Prostate gland (tissue), 2 donors: ENCODE measurements around the gene GNB3. TPM values are rescaled to one million over a fixed set of nuclear protein-coding genes. Genes with fewer than 3 reads are reported as not detected.

ENCODE experiments used
- DNase-seq: peaks from one replicate; pipeline ENCODE4 v3.0.0-alpha.2; 2019; ENCODE audit warnings: low spot score
- H3K27ac ChIP-seq, 2 donors: fragments of 200-600 bp; sonication (generic); 2 replicates each; pipeline ENCODE4 v1.5.1; 2017 to 2019
- H3K27me3 ChIP-seq: fragments of 200-600 bp; sonication (generic); replicated peaks from 2 replicates; pipeline ENCODE4 v1.5.1; 2019; ENCODE audit not compliant: insufficient read depth
- H3K36me3 ChIP-seq, 2 donors: fragments of 200-600 bp; sonication (generic); 1 replicate in 1 of 2; 2 replicates in 1 of 2; pipeline versions ENCODE4 v1.5.1 to v1.8.1; 2017 to 2019
- H3K4me1 ChIP-seq: fragments of 200-600 bp; sonication (generic); replicated peaks from 2 replicates; pipeline ENCODE4 v1.5.1; 2019
- H3K4me3 ChIP-seq, 2 donors: fragments of 200-600 bp; sonication (generic); 2 replicates each; pipeline ENCODE4 v1.5.1; 2017 to 2019
- H3K9me3 ChIP-seq: fragments of 200-600 bp; sonication (generic); 2 replicates; pipeline ENCODE4 v1.5.1; 2017
- POLR2A ChIP-seq: fragments of 450-650 bp; IDR thresholded peaks from one replicate; pipeline ENCODE4 v1.6.1; 2016; ENCODE audit warnings: antibody characterized with exemption, mild to moderate bottlenecking
- POLR2AphosphoS5 ChIP-seq: sonication (generic); formaldehyde crosslinking; IDR thresholded peaks from one replicate; pipeline ENCODE4 v1.6.1; 2017; ENCODE audit warnings: antibody characterized with exemption
- WGBS: methylation state at CpG from one replicate; pipeline ENCODE4 v1.1.5; 2018; 5-methylcytosine and 5-hydroxymethylcytosine counted together
- intact Hi-C: fragments of 100-400 bp; cut with DNase I; formaldehyde crosslinking; loops from one replicate; pipeline ENCODE4 v1.14.2; 2022
- total RNA-seq, 2 donors: library from RNA; depleted of rRNA; stranded (reverse); fragments of >200 nt; gene quantifications; one replicate each; pipeline ENCODE4 v1.1.0, GENCODE V29; 2016
- TF ChIP-seq, protein P1 (sequence below), 4 experiments: fragments of 200-600 bp in 2 of 4; fragments of 450-650 bp in 2 of 4; sonication (generic) in 2 of 4; IDR thresholded peaks; 1 replicate in 3 of 4; 2 replicates in 1 of 4; pipeline ENCODE4 v1.5.1; 2016 to 2019; ENCODE audit warnings: antibody characterized with exemption in 4 of 4, mild to moderate bottlenecking in 2 of 4, moderate library complexity in 2 of 4

The GNB3 gene
- total RNA-seq, 2 donors from 2014 or later = 2.3 to 2.4 TPM

DNA sequence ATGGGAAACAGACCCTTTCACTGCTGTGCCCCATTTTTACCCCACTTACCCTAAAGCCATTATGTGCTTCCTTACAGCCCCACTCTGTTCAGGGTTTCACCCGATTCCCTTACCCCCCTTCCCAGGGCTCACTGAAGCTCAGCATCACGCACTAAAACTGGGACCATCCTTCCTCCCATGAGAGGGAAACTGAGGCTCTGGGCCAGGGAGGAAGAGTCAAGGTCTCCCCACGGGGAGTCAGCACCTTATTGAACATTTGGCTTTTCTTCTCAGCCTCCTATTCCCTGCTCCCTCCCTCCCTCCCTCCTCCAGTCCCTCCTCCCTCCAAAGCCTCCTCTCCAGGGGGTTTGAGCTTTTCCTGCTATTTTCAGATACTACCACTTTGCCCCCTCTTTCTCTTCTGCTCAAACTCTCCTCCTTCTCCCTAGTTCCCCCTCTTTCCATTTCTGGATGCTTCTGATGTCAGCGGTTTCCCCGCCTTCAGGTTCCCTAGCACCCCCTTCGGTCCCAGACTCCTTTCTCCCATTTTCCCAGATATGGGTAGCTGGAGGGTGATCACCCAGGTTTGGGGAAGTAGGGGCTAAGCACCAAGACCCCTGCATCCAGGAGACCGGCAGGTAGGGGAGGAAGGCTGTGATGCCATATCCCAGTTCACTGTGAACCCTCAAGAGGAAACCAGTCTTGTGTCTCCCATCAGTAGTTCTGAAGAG is 18.1 kb upstream of the GNB3 start:
- H3K27ac ChIP-seq = no peak overlapping the region
- H3K4me1 ChIP-seq = no peaks in the 10 kb centered on the region
- DNase-seq = no peak
- H3K27me3 ChIP-seq = no peaks in the 10 kb centered on the region
- H3K4me3 ChIP-seq = no peak overlapping the region
- H3K9me3 ChIP-seq = no peaks in the 10 kb centered on the region
- intact Hi-C loops = no loop called here
- no peaks in the 10 kb centered on the region for H3K36me3 ChIP-seq
- no peak for TF ChIP-seq POLR2A
- TF ChIP-seq, protein P1, sequence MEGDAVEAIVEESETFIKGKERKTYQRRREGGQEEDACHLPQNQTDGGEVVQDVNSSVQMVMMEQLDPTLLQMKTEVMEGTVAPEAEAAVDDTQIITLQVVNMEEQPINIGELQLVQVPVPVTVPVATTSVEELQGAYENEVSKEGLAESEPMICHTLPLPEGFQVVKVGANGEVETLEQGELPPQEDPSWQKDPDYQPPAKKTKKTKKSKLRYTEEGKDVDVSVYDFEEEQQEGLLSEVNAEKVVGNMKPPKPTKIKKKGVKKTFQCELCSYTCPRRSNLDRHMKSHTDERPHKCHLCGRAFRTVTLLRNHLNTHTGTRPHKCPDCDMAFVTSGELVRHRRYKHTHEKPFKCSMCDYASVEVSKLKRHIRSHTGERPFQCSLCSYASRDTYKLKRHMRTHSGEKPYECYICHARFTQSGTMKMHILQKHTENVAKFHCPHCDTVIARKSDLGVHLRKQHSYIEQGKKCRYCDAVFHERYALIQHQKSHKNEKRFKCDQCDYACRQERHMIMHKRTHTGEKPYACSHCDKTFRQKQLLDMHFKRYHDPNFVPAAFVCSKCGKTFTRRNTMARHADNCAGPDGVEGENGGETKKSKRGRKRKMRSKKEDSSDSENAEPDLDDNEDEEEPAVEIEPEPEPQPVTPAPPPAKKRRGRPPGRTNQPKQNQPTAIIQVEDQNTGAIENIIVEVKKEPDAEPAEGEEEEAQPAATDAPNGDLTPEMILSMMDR (IDR thresholded peaks at IDR 0.05) = no peak
- TF ChIP-seq POLR2AphosphoS5 = no peak
- WGBS = 55% methylated on average over 7 of the region's 7 CpGs

DNA sequence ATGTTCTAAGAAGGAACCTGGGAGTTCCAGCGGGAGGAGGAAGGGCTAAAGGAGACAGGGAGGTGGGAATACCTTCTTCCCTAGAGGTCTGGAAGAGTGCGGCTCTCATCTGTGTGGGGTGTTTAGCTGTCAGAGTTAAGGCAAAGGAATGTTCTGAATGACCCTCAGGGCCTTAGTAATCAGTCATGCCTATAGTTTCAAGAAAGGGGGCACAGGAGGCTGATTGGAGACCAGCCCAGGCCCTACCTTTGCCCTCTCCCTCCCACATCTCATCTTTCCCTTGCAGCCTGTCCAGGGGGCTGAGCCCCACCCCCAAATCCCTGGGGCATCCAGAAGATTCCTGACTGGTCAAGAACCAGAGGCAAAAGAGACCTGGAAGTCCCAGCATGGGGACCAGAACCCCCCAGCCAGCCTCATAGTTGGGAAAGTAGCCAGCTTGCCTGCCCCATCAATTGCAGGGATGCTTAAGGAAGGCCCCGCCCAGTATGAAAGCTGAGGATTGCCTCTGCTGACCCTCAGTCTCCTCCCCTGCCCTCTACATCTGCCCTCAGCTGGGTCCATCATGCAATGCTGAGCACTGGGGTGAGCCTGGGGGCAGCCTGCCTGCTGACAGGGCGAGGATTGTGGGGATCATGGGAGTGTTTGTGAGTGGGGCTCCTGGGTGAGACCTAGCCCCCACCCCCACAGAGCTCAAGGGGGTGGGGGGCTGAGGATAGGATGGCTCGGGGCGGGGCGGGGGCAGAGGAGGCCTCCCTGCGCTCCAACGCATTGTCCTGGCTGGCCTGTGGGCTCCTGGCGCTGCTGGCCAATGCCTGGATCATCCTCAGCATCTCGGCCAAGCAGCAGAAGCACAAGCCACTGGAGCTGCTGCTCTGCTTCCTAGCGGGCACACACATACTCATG is 17.3 kb upstream of the GNB3 start:
- intact Hi-C loops = no loop called here
- H3K4me3 ChIP-seq = no peak overlapping the region
- no peak overlapping the region for H3K27ac ChIP-seq
- no peaks in the 10 kb centered on the region for H3K27me3 ChIP-seq
- H3K9me3 ChIP-seq = no peaks in the 10 kb centered on the region
- no peak for TF ChIP-seq POLR2A
- no peak for TF ChIP-seq POLR2AphosphoS5
- TF ChIP-seq, protein P1 (IDR thresholded peaks at IDR 0.05) = no peak
- 78% methylated on average over 11 of the region's 12 CpGs for WGBS
- DNase-seq = no peak
- no peaks in the 10 kb centered on the region for H3K4me1 ChIP-seq
- no peaks in the 10 kb centered on the region for H3K36me3 ChIP-seq

DNA sequence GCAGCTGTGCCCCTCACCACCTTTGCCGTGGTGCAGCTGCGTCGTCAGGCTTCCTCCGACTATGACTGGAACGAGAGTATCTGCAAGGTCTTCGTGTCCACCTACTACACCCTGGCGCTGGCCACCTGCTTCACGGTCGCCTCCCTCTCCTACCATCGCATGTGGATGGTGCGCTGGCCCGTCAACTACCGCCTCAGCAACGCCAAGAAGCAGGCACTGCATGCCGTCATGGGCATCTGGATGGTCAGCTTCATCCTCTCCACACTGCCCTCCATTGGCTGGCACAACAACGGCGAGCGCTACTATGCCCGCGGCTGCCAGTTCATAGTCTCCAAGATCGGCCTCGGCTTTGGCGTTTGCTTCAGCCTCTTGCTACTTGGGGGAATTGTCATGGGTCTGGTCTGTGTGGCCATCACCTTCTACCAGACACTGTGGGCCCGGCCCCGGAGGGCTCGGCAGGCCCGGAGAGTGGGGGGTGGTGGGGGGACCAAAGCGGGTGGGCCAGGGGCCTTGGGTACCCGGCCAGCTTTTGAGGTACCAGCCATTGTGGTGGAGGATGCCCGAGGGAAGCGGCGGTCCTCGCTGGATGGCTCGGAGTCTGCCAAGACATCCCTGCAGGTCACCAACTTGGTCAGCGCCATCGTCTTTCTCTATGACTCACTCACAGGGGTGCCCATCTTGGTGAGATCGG is 16.5 kb upstream of the GNB3 start:
- 83% methylated on average over 37 of the region's 37 CpGs for WGBS
- Histone ChIP-seq H3K27me3 (no peaks in the 10 kb centered on the region), H3K36me3 (no peaks in the 10 kb centered on the region), H3K9me3 (no peaks in the 10 kb centered on the region), H3K4me1 (no peaks in the 10 kb centered on the region), H3K4me3 (no peak overlapping the region), H3K27ac (no peak overlapping the region)
- TF ChIP-seq, protein P1 (IDR thresholded peaks at IDR 0.05) = no peak
- TF ChIP-seq POLR2A (no peak), POLR2AphosphoS5 (no peak)
- no peak for DNase-seq
- intact Hi-C loops = no loop called here

DNA sequence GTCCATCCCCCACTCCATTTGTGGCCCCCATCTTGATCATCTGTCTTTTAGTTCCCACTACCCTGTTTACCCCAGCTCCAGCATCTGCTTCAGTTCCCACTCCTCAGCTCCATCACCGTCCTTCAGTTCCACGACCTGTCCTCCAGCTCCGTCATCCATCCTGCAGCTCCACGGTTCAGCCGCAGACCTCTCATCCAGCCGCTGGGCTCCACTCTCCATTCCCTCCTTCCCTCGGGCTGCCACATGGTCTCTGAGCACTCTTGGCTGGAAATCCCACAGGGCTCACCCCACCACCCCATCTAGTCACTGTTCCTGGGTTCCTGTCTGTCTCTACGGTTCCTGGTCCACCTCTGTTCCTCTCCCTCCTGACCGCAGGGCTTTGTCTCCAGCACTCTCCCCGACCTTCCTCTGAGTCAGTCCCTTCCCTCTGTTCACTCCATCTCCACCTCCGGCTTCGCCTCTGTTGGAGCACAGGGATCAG is 15.8 kb upstream of the GNB3 start:
- intact Hi-C loops = loop anchor here (5.0 kb wide), 3 partner anchors 58 to 208 kb away; partner anchors contain the start of genes MLF2 and PTMS
- Histone ChIP-seq H3K9me3 (no peaks in the 10 kb centered on the region), H3K4me3 (no peak overlapping the region), H3K36me3 (no peaks in the 10 kb centered on the region), H3K27ac (no peak overlapping the region), H3K4me1 (no peaks in the 10 kb centered on the region), H3K27me3 (no peaks in the 10 kb centered on the region)
- WGBS = 38% methylated on average over 12 of the region's 12 CpGs
- no peak for DNase-seq
- TF ChIP-seq POLR2A (no peak), POLR2AphosphoS5 (no peak)
- TF ChIP-seq, protein P1 (IDR thresholded peaks at IDR 0.05) = no peak
